Measurements from ENCODE around the gene MALRD1. TPM values are rescaled to one million over a fixed set of nuclear protein-coding genes. Genes with fewer than 3 reads are reported as not detected.

MALRD1 gene
- polyA plus RNA-seq, 10 donors = 0.22 to 1.6 (median 0.86) TPM

- no peak for DNase-seq
Observed at GRCh38 chr10:19107406-19107805, 58.8 kb downstream of the MALRD1 start.

- DNase-seq = peak in 2 of 3 donors; percentile 10 to 18
Observed at GRCh38 chr10:19111501-19112267, 63.1 kb downstream of the MALRD1 start.

DNA sequence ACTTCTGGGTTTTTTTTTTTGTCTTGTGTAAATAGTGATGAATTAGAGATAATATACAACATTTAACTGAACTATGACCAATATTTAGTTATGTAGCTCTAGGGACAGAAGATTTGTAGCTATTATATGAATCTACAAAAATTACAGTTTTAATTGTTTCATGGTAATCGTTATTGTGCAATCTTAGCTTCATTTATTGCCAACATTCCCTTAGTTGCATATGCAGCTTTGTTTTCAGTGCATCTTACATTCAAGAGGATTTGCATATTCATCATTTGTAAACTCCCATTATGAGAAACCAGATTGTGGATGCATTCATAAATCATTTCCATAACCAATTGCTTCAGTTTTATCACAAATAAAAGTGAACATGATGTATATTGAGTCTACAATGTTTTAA, 68.8 kb downstream of the MALRD1 start:
- DNase-seq = no peak

GRCh38 chr10:19119191-19119590, 70.6 kb downstream of the MALRD1 start:
- no peak for DNase-seq

DNA sequence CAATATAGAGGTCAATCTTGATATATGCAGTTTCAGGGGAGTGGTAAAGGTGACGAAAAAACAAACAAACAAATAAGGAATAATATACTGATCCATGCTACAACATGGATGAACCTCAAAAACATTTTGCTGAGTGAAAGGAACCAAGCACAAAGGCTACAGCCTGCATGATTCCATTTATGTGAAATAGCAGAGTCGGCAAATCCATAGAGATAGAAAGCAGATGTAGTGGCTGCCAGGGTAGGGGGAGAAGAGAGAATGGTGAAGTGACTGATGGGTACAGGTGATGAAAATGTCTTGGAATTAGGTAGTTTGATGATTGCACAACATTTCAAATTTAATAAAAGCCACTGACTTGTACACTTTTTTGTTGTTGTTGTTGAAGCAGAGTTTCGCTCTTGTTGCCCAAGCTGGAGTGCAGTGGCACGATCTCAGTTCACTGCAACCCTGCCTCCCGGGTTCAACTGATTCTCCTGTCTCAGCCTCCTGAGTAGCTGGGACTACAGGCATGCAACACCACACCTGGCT, 71.8 kb downstream of the MALRD1 start:
- no peak for DNase-seq

DNA sequence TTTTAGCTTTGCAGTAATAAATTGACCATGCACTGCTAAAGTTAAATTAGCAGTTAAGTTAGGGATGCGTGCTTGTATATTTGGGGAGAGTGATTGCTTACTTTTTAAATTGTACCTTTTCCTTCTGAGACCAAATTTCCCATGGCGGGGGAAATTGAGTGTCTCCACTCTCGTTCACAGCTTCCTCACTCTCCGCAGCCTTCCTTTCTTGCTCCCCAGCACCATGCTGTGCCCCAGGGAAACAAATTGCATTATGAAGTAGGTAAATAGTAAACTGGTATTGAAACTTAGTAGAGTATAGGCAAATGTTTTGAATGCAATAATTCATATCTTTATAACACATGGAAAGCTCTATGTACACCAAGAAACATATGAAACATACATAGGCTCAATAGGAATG, 85.4 kb downstream of the MALRD1 start:
- no peak for DNase-seq

DNA sequence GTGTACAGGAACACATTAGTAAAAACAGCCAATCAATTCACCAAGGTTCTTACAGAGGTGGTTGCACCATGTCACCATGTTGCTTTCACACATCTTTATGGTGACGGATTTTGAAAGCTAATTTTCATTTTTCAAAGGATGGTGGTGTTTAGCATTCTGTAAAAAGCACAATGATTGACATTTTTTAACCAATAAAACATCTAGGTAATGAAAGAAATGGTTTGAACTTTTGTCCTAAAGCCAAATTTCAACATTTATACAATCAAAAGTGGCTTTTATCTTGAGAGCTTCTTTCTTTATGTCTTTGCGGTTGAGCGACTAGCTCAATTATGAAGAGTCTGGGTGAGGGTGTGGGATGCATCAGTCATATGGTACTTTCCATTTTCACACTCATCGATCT, 94.4 kb downstream of the MALRD1 start:
- no peak for DNase-seq

- no peak for DNase-seq
Observed at GRCh38 chr10:19144206-19144605, 95.6 kb downstream of the MALRD1 start.

DNA sequence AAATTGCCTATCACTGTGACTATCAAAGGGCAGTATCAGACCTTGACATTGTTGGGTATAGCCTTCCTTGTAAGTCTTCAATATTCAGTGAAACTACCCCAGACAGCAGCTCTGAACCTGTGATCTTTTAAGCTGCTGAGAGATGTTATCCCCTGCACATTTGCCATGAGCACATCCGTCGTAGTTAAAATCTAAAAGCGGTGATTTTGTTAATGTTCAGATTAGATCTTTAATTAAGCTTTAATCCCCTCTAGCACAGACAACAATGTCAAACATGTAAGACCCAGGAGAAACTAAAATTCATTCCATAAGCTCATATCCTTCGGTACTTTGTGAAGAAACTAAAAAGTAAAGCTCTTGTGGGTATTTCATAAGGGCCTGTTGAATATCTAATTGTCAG, 105.8 kb downstream of the MALRD1 start:
- DNase-seq = no peak

GRCh38 chr10:19158358-19158757, 109.8 kb downstream of the MALRD1 start:
- DNase-seq = no peak

DNA sequence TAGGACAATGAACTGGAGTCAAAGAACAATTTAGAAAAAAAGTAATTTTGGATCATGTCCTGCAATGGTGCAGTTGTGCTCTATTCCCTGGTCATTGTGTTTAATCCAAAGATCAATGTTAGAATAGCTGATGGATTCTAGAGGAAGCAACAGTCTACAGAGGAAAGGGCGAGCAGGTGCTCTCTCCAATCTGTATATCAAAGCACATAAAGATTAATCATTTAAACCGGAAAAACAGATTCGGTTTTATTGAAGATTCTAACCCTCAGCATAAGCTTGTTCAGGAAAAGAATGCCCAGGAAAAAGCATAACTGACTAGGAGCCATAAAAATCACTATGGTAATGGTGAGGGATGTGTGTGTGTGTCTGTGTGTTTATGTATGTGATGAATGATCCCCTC, 110.3 kb downstream of the MALRD1 start:
- no peak for DNase-seq

DNA sequence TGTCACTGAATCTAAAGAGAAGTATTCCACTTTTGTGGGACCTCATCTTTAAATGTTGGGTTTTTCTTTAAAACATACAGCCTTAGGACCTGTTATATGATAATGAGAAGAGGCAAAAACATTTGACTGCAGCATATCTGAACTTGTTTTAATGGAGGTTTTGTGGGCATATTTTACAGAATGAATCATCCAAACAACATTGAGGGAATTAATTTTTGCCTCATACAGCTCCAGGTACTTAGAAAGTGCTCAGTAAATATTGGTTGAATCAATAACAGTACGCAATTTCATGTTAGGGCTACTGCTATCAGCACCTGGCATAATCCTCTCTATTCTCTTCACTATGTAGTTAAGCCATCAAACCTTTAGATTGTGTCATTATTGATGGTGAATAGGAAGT, 115.9 kb downstream of the MALRD1 start:
- no peak for DNase-seq

- DNase-seq = no peak
Observed at GRCh38 chr10:19168584-19168983, 120.0 kb downstream of the MALRD1 start.

DNA sequence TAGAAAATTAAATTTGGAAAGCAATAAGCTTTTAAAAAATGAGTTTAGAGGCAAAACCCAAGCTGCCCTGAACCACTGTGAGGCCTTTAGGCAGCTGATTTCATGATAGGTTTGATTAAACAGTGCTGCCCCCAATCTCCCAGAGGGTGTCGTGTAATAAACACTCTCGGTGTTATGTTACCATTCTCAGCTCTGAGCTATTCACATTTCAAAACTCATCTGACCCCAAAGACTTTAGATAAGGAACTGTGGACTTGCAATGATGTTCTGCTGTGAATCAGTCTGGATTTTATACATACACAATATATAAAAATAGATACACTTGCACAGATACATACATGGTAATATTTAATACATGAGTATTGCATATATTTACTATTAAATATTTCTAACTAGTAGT, 120.4 kb downstream of the MALRD1 start:
- no peak for DNase-seq

GRCh38 chr10:19169684-19170083, 121.1 kb downstream of the MALRD1 start:
- peak in 1 of 3 donors; percentile 1 for DNase-seq

- DNase-seq = no peak
Observed at GRCh38 chr10:19178675-19179074, 130.1 kb downstream of the MALRD1 start.

- no peak for DNase-seq
Observed at GRCh38 chr10:19184891-19185290, 136.3 kb downstream of the MALRD1 start.

GRCh38 chr10:19194866-19195265, 146.3 kb downstream of the MALRD1 start:
- DNase-seq = no peak

DNA sequence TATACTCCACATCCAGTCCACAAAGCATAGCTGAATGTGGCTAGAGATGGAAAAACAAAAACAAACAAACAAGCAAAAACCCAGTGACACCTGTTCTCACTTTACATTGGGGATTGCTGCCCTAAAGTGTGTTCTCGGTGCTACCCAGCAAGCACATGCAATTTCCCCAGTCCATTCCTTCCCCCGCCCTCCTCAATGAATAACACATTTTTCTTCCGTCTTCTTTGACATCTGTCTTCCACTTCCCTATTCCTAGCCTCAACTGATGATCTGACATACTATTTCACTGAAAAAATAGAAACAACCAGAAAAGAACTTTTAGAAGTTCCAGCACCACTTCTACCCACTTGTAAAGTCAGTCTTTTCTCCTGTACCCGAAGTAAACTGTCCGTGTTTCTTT, 147.1 kb downstream of the MALRD1 start:
- DNase-seq = no peak

DNA sequence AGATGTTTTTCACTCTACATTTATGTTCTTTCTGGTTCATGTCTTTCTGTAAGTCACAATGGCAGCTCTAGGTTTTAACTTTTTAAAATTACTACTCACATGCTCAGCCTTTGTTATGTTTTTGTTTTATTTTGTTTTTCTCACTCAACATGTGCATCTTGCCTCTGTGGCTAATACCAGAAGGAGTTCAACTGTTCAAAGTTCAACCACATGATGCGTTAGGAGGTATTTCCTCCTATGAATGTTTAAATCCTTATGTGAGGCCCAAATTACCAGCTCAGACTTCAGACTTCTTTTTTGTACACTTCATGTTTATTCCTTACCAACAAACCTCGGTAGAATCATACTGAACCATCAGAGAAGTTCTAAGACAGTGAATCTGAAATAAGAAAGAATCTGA, 151.6 kb downstream of the MALRD1 start:
- no peak for DNase-seq

GRCh38 chr10:19204246-19204917, 155.8 kb downstream of the MALRD1 start:
- no peak for DNase-seq

- no peak for DNase-seq
Observed at GRCh38 chr10:19209319-19209718, 160.7 kb downstream of the MALRD1 start.

DNA sequence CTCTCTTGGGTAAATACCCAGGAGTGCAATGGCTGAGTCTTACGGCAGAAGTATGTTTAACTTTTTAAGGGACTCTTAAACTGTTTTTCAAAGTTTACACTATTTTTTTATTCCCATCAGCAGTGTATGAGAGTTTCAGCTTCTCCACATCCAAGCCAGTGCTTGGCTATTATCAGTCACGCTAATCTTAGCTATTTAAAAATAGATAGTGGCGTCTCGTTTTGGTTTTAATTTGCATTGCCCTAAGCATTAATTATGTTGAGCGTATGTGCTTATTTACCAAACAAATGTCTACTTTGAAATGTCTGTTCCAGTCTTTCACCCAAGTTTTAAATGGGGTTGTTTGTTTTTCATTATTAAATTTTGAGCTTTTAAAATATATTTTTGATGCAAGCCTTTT, 164.0 kb downstream of the MALRD1 start:
- DNase-seq = no peak

Data from muscle of back (tissue), 11 donors.